CD4-positive, alpha-beta memory T cell (primary cell): ENCODE data around the gene COMMD6. TPM values are rescaled to one million over a fixed set of nuclear protein-coding genes. Genes with fewer than 3 reads are reported as not detected.

Source experiments
- CTCF ChIA-PET: fragments of 350-600 bp; sonication (Branson Sonifier 250); formaldehyde crosslinking; loops from one replicate; lab custom pipeline; 2021; ENCODE audit warnings: inconsistent platforms; ENCODE audit not compliant: partially characterized antibody; lab: Charles Lee
- POLR2A ChIA-PET: fragments of 350-600 bp; sonication (Branson Sonifier 250); formaldehyde crosslinking; loops from one replicate; lab custom pipeline; 2021; ENCODE audit not compliant: partially characterized antibody; lab: Charles Lee
- DNase-seq, 5 donors: peaks; one replicate each; pipeline versions ENCODE4 v3.0.0 to v3.0.0-alpha.2; 2020 to 2022; ENCODE audit warnings: mixed read lengths in 1 of 5
- H3K27ac ChIP-seq: one replicate; pipeline ENCODE4 v1.7.0; 2013; ENCODE audit warnings: low read depth, low read length
- H3K27me3 ChIP-seq: 2 replicates; pipeline ENCODE4 v1.7.0; 2013; ENCODE audit warnings: mild to moderate bottlenecking, low read length, moderate library complexity; ENCODE audit not compliant: insufficient read depth
- H3K36me3 ChIP-seq: 2 replicates; pipeline ENCODE4 v1.7.0; 2013; ENCODE audit warnings: mild to moderate bottlenecking, low read length, moderate library complexity; ENCODE audit not compliant: insufficient read depth
- H3K4me1 ChIP-seq: 2 replicates; pipeline ENCODE4 v1.7.0; 2013; ENCODE audit warnings: mild to moderate bottlenecking, low read length, moderate library complexity; ENCODE audit not compliant: insufficient read depth
- H3K4me3 ChIP-seq, 2 donors: one replicate each; pipeline ENCODE4 v1.7.0; 2013; ENCODE audit warnings: low read length in 2 of 2, mild to moderate bottlenecking in 1 of 2
- H3K9me3 ChIP-seq, 2 donors: one replicate each; pipeline ENCODE4 v1.7.0; 2013; ENCODE audit warnings: low read length in 2 of 2, control low read depth in 1 of 2; ENCODE audit not compliant: control insufficient read depth in 1 of 2
- H3K27ac Mint-ChIP-seq, 7 donors: one replicate each; pipeline ENCODE4 v1.8.0; 2020 to 2021; ENCODE audit warnings: mixed read lengths in 7 of 7, mild to moderate bottlenecking in 6 of 7, inconsistent platforms in 3 of 7, moderate library complexity in 3 of 7
- H3K27me3 Mint-ChIP-seq, 2 donors: one replicate each; pipeline ENCODE4 v1.8.0; 2020 to 2021; ENCODE audit warnings: mixed read lengths in 2 of 2
- H3K36me3 Mint-ChIP-seq, 2 donors: one replicate each; pipeline ENCODE4 v1.8.0; 2020 to 2021; ENCODE audit warnings: mixed read lengths in 2 of 2, inconsistent platforms in 1 of 2, mild to moderate bottlenecking in 1 of 2
- H3K4me1 Mint-ChIP-seq, 4 donors: one replicate each; pipeline ENCODE4 v1.8.0; 2020 to 2021; ENCODE audit warnings: mixed read lengths in 4 of 4, mild to moderate bottlenecking in 1 of 4
- H3K4me3 Mint-ChIP-seq, 8 donors: one replicate each; pipeline ENCODE4 v1.8.0; 2020 to 2021; ENCODE audit warnings: mixed read lengths in 8 of 8, mild to moderate bottlenecking in 7 of 8, moderate library complexity in 6 of 8, inconsistent platforms in 3 of 8
- H3K9me3 Mint-ChIP-seq, 8 donors: one replicate each; pipeline ENCODE4 v1.8.0; 2020 to 2021; ENCODE audit warnings: mixed read lengths in 8 of 8, mild to moderate bottlenecking in 5 of 8, inconsistent platforms in 3 of 8, moderate library complexity in 1 of 8
- intact Hi-C: fragments of 100-400 bp; cut with micrococcal nuclease; formaldehyde crosslinking; loops from one replicate; pipeline ENCODE4 v1.15.1; 2023
- polyA plus RNA-seq, 2 donors: library from polyadenylated mRNA; unstranded; fragments of 300-500 nt; fragmentation: Illumina TruSeq; gene quantifications; one replicate each; pipeline ENCODE4 v1.2.3, GENCODE V29; 2021
- total RNA-seq, 2 experiments: library from RNA; stranded (reverse); gene quantifications; one replicate each; pipeline ENCODE4 v1.2.3, GENCODE V29; 2021

The COMMD6 gene
- total and polyA plus RNA-seq, 4 experiments from 2014 or later, result 227 to 640 (median 386) TPM

- Mint-ChIP-seq H3K27ac (no peak overlapping the region), H3K4me3 (no peak overlapping the region), H3K27me3 (no peaks in the 10 kb centered on the region), H3K9me3 (no peaks in the 10 kb centered on the region), H3K36me3 (peaks cover 44 to 53% of the 10 kb centered on the region in 2 donors), H3K4me1 (peaks cover 0 to 5% (median 4%) of the 10 kb centered on the region in 4 donors)
- Histone ChIP-seq H3K9me3 (no peaks in the 10 kb centered on the region), H3K27me3 (no peaks in the 10 kb centered on the region), H3K4me1 (no peaks in the 10 kb centered on the region), H3K4me3 (no peak overlapping the region), H3K27ac (no peak overlapping the region), H3K36me3 (peaks cover 19% of the 10 kb centered on the region)
- no peak for DNase-seq
- intact Hi-C loops, result no loop called here
- POLR2A ChIA-PET, result no interaction called here
- CTCF ChIA-PET, result no interaction called here
These were observed 29.0 kb upstream of the COMMD6 start for GRCh38 chr13:75566658-75567057.

DNA sequence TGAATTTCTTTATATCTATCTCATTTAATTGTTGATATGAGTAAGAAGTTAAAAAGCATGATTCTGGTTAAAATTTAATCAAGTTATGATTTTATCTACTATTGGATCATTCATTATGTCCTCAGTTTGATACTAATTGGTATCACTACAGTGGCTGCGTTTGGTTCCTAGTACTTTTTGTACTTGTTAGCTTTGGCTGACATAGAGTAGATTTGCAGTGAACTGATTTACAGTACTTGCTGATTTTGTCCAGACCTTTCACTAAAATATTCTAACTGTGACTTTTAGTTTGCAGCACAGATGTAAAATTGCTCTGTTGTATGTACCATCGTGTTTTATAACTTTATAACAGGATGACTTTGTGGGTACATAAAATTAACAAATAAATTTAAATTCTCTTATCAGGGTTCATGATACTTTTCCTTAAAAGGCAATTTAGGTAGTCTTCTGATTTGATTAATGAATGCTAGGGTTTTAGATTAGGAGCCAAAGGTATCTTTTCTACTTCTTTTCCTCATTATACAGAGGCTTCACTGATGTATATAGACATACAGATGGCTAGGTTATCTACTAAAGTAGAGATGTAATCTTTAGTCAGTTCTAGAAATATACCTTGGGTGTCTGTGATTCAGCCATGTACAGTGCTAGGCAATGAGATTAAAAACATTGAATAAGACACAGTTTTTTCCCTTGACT lies 20.7 kb upstream of the COMMD6 start:
- Histone ChIP-seq H3K27ac (no peak overlapping the region), H3K4me1 (peaks cover 13% of the 10 kb centered on the region), H3K4me3 (no peak overlapping the region), H3K36me3 (no peaks in the 10 kb centered on the region), H3K9me3 (no peaks in the 10 kb centered on the region), H3K27me3 (no peaks in the 10 kb centered on the region)
- Mint-ChIP-seq H3K9me3 (no peaks in the 10 kb centered on the region), H3K27ac (peak overlapping the region in 1 of 7 donors; percentile 70), H3K4me3 (peak overlapping the region in 3 of 8 donors; percentile 28 to 64 (median 28)), H3K4me1 (peaks cover 26 to 48% (median 33%) of the 10 kb centered on the region in 4 donors), H3K36me3 (peaks cover 22 to 30% of the 10 kb centered on the region in 2 donors), H3K27me3 (no peaks in the 10 kb centered on the region)
- DNase-seq, result no peak
- POLR2A ChIA-PET, result no interaction called here
- CTCF ChIA-PET, result interaction anchor here (0.7 kb wide), 1 partner anchor 19 kb away, joined by 3 read pairs; no protein-coding TSS in a partner anchor
- intact Hi-C loops, result loop anchor here (10.0 kb wide), 1 partner anchor 207 kb away; no protein-coding TSS in a partner anchor

GRCh38 chr13:75556961-75557360 lies 19.3 kb upstream of the COMMD6 start:
- no peak overlapping the region for H3K4me3 Mint-ChIP-seq
- no peaks in the 10 kb centered on the region for H3K9me3 Mint-ChIP-seq
- H3K4me1 ChIP-seq, result peaks cover 18% of the 10 kb centered on the region
- H3K27ac Mint-ChIP-seq, result peak overlapping the region in 1 of 7 donors; percentile 53
- no peak overlapping the region for H3K4me3 ChIP-seq
- no peaks in the 10 kb centered on the region for H3K9me3 ChIP-seq
- DNase-seq, result no peak
- H3K36me3 ChIP-seq, result no peaks in the 10 kb centered on the region
- intact Hi-C loops, result loop anchor here (10.0 kb wide), 1 partner anchor 208 kb away; no protein-coding TSS in a partner anchor
- POLR2A ChIA-PET, result no interaction called here
- no peaks in the 10 kb centered on the region for H3K27me3 ChIP-seq
- peaks cover 29 to 52% (median 39%) of the 10 kb centered on the region in 4 donors for H3K4me1 Mint-ChIP-seq
- peaks cover 25 to 31% of the 10 kb centered on the region in 2 donors for H3K36me3 Mint-ChIP-seq
- CTCF ChIA-PET, result no interaction called here
- H3K27me3 Mint-ChIP-seq, result no peaks in the 10 kb centered on the region
- no peak overlapping the region for H3K27ac ChIP-seq

DNA sequence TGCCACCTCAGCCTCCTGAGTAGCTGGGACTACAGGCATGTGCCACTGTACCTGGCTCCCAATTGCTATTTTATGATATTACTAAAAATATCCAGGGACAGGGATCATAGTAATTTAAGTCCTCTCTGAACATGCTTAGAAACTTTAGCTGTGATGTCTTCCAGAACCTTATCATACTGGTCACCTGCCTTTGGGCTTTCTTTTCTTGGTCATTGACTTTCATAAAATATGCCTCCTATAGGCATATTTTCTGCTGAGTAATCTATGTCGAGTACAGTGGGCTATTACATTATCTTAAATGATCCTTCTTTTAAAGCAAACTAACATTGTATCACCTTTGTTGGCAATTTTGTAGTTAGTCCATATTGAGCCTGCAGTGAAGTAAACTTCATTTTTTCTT lies 18.2 kb upstream of the COMMD6 start:
- H3K4me3 Mint-ChIP-seq, result no peak overlapping the region
- no peaks in the 10 kb centered on the region for H3K9me3 Mint-ChIP-seq
- DNase-seq, result no peak
- POLR2A ChIA-PET, result interaction anchor here (1.4 kb wide), 1 partner anchor 229 kb away, joined by 4 read pairs; no protein-coding TSS in a partner anchor
- H3K36me3 Mint-ChIP-seq, result peaks cover 25 to 29% of the 10 kb centered on the region in 2 donors
- Histone ChIP-seq H3K27ac (no peak overlapping the region), H3K36me3 (no peaks in the 10 kb centered on the region), H3K9me3 (no peaks in the 10 kb centered on the region), H3K4me3 (no peak overlapping the region), H3K27me3 (no peaks in the 10 kb centered on the region), H3K4me1 (peaks cover 29% of the 10 kb centered on the region)
- peaks cover 33 to 60% (median 48%) of the 10 kb centered on the region in 4 donors for H3K4me1 Mint-ChIP-seq
- no peak overlapping the region for H3K27ac Mint-ChIP-seq
- H3K27me3 Mint-ChIP-seq, result no peaks in the 10 kb centered on the region
- CTCF ChIA-PET, result interaction anchor here (1.1 kb wide), 1 partner anchor 8 kb away, joined by 3 read pairs; no protein-coding TSS in a partner anchor
- intact Hi-C loops, result loop anchor here (10.0 kb wide), 1 partner anchor 209 kb away; no protein-coding TSS in a partner anchor

GRCh38 chr13:75554981-75555380 lies 17.3 kb upstream of the COMMD6 start:
- H3K4me3 Mint-ChIP-seq, result peak overlapping the region in 1 of 8 donors; percentile 31
- no peak overlapping the region for H3K27ac Mint-ChIP-seq
- Histone ChIP-seq H3K4me3 (no peak overlapping the region), H3K4me1 (peaks cover 37% of the 10 kb centered on the region), H3K36me3 (no peaks in the 10 kb centered on the region), H3K27me3 (no peaks in the 10 kb centered on the region), H3K9me3 (no peaks in the 10 kb centered on the region), H3K27ac (no peak overlapping the region)
- H3K36me3 Mint-ChIP-seq, result peaks cover 25 to 29% of the 10 kb centered on the region in 2 donors
- ChIA-PET POLR2A (interaction anchor here (1.4 to 1.5 kb wide), 2 partner anchors 18 to 228 kb away, joined by 4 to 5 read pairs; partner anchors contain the start of gene COMMD6), CTCF (interaction anchor here (1.1 kb wide), 1 partner anchor 183 kb away, joined by 3 read pairs; no protein-coding TSS in a partner anchor)
- H3K9me3 Mint-ChIP-seq, result no peaks in the 10 kb centered on the region
- DNase-seq, result no peak
- peaks cover 39 to 64% (median 52%) of the 10 kb centered on the region in 4 donors for H3K4me1 Mint-ChIP-seq
- intact Hi-C loops, result loop anchor here (10.0 kb wide), 1 partner anchor 210 kb away; no protein-coding TSS in a partner anchor
- no peaks in the 10 kb centered on the region for H3K27me3 Mint-ChIP-seq

- no peak for DNase-seq
- intact Hi-C loops, result loop anchor here (10.0 kb wide), 1 partner anchor 210 kb away; no protein-coding TSS in a partner anchor
- H3K4me1 Mint-ChIP-seq, result peaks cover 38 to 64% (median 52%) of the 10 kb centered on the region in 4 donors
- POLR2A ChIA-PET, result interaction anchor here (1.4 to 1.5 kb wide), 2 partner anchors 17 to 228 kb away, joined by 4 to 5 read pairs; partner anchors contain the start of gene COMMD6
- Histone ChIP-seq H3K4me1 (peaks cover 37% of the 10 kb centered on the region), H3K9me3 (no peaks in the 10 kb centered on the region), H3K27ac (no peak overlapping the region), H3K36me3 (no peaks in the 10 kb centered on the region), H3K4me3 (no peak overlapping the region), H3K27me3 (no peaks in the 10 kb centered on the region)
- no peak overlapping the region for H3K4me3 Mint-ChIP-seq
- H3K36me3 Mint-ChIP-seq, result peaks cover 25 to 30% of the 10 kb centered on the region in 2 donors
- CTCF ChIA-PET, result interaction anchor here (1.1 kb wide), 1 partner anchor 182 kb away, joined by 3 read pairs; no protein-coding TSS in a partner anchor
- no peaks in the 10 kb centered on the region for H3K27me3 Mint-ChIP-seq
- H3K27ac Mint-ChIP-seq, result peak overlapping the region in 2 of 7 donors; percentile 12 to 13
- peaks cover 0 to under 1% (median 0%) of the 10 kb centered on the region in 8 donors for H3K9me3 Mint-ChIP-seq
These were observed 16.8 kb upstream of the COMMD6 start for GRCh38 chr13:75554464-75554863.
